Stimulated activated CD8-positive, alpha-beta memory T cell treated with anti-CD3 and anti-CD28 coated beads, Interleukin-4, amount 100 ng/mL, for 48 hours (primary cell): ENCODE measurements around the gene BLZF1.
A peak's percentile ranks its signal among the peaks of the same experiment; 100 is the strongest.
"Not testable (repeated sequence)": the region's sequence is repeated elsewhere in the genome, so short reads cannot be mapped to it uniquely, and the experiment has no call there.

ENCODE experiments used
- DNase-seq: peaks from one replicate; pipeline ENCODE4 v3.0.0-alpha.2; 2020

Gene BLZF1

GRCh38 chr1:169367686-169368405 is at the start of gene BLZF1, which contains the start of gene NME7:
Gene BLZF1, plus strand, starts transcription at chr1:169368195. Its CDS starts 1,328 bp downstream, at chr1:169369523.
Gene NME7, minus strand, starts transcription at chr1:169367797. Its CDS starts 87 bp downstream, at chr1:169367710.
- peak; percentile 98 for DNase-seq

GRCh38 chr1:169318536-169319244 is 49.3 kb upstream of the BLZF1 start:
- no peak for DNase-seq

GRCh38 chr1:169321539-169321938 is 46.5 kb upstream of the BLZF1 start:
- DNase-seq: no peak

- no peak for DNase-seq
Observed at GRCh38 chr1:169322138-169322537, 45.9 kb upstream of the BLZF1 start.

- DNase-seq: no peak
Observed at GRCh38 chr1:169325117-169325516, 42.9 kb upstream of the BLZF1 start.

GRCh38 chr1:169326261-169326955 is 41.6 kb upstream of the BLZF1 start:
- no peak for DNase-seq

GRCh38 chr1:169326956-169327268 is 41.1 kb upstream of the BLZF1 start:
- DNase-seq: no peak

- no peak for DNase-seq
Observed at GRCh38 chr1:169327875-169328274, 40.1 kb upstream of the BLZF1 start.

- DNase-seq: no peak
Observed at GRCh38 chr1:169329383-169329782, 38.6 kb upstream of the BLZF1 start.

- no peak for DNase-seq
Observed at GRCh38 chr1:169330927-169331326, 37.1 kb upstream of the BLZF1 start.

- not testable (repeated sequence) for DNase-seq
Observed at GRCh38 chr1:169334727-169335126, 33.3 kb upstream of the BLZF1 start.

- DNase-seq: not testable (repeated sequence)
Observed at GRCh38 chr1:169336947-169337715, 30.9 kb upstream of the BLZF1 start.

- no peak for DNase-seq
Observed at GRCh38 chr1:169338617-169339016, 29.4 kb upstream of the BLZF1 start.

GRCh38 chr1:169339773-169340172 is 28.2 kb upstream of the BLZF1 start:
- no peak for DNase-seq

GRCh38 chr1:169340882-169341281 is 27.1 kb upstream of the BLZF1 start:
- no peak for DNase-seq

- not testable (repeated sequence) for DNase-seq
Observed at GRCh38 chr1:169342096-169342495, 25.9 kb upstream of the BLZF1 start.

- DNase-seq: no peak
Observed at GRCh38 chr1:169345511-169345910, 22.5 kb upstream of the BLZF1 start.

GRCh38 chr1:169346036-169346589 is 21.9 kb upstream of the BLZF1 start:
- no peak for DNase-seq

- DNase-seq: no peak
Observed at GRCh38 chr1:169347688-169348382, 20.2 kb upstream of the BLZF1 start.

GRCh38 chr1:169348383-169349036 is 19.5 kb upstream of the BLZF1 start:
- no peak for DNase-seq

GRCh38 chr1:169360415-169360814 is 7.6 kb upstream of the BLZF1 start:
- no peak for DNase-seq

- DNase-seq: no peak
Observed at GRCh38 chr1:169361281-169361680, 6.7 kb upstream of the BLZF1 start.
